Measurements from ENCODE around the gene INHBB. TPM values are rescaled to one million over a fixed set of nuclear protein-coding genes. Genes with fewer than 3 reads are reported as not detected.

The INHBB gene
- polyA plus RNA-seq, 1 experiment: 0.09 TPM

DNA sequence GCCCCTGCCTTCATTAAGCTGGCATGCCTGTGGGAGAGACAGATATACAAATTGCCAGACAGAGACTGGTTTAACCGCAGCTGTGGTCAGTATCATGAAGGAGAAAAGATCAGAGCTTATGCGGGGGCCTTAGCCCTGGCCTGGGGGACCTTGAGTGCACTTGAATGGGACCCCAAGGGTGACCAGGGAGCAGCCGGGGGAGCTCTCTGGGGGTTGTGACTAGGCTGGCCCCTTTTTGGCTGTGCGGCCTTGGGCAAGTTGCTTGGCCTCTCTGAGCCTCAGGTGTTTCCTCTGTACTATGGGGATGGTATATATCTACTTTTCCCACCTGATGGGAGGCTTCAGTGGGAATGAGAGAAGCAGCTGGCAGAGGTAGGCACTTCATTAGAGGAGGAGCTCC is 35.7 kb downstream of the INHBB start:
- Histone ChIP-seq H3K27me3 (ENCODE audit: control insufficient read depth, insufficient read depth, low read length) (peaks cover 55% of the 10 kb centered on the region), H3K27ac (ENCODE audit: low read depth, low read length) (no peak overlapping the region), H3K9me3 (ENCODE audit: control insufficient read depth, insufficient read depth, low read length) (no peaks in the 10 kb centered on the region), H3K4me3 (ENCODE audit: low read depth, low read length) (no peak overlapping the region)
- TF ChIP-seq, protein P1, sequence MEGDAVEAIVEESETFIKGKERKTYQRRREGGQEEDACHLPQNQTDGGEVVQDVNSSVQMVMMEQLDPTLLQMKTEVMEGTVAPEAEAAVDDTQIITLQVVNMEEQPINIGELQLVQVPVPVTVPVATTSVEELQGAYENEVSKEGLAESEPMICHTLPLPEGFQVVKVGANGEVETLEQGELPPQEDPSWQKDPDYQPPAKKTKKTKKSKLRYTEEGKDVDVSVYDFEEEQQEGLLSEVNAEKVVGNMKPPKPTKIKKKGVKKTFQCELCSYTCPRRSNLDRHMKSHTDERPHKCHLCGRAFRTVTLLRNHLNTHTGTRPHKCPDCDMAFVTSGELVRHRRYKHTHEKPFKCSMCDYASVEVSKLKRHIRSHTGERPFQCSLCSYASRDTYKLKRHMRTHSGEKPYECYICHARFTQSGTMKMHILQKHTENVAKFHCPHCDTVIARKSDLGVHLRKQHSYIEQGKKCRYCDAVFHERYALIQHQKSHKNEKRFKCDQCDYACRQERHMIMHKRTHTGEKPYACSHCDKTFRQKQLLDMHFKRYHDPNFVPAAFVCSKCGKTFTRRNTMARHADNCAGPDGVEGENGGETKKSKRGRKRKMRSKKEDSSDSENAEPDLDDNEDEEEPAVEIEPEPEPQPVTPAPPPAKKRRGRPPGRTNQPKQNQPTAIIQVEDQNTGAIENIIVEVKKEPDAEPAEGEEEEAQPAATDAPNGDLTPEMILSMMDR (IDR thresholded peaks at IDR 0.05; ENCODE audit: low read depth, low read length): no peak
- ChIA-PET CTCF (no interaction called here), POLR2A (interaction anchor here (0.6 kb wide), 1 partner anchor 166 kb away, joined by 3 read pairs; no protein-coding TSS in a partner anchor)
- DNase-seq (ENCODE audit: low read depth, low spot score): no peak

GRCh38 chr2:120382541-120383144 is 36.7 kb downstream of the INHBB start:
- TF ChIP-seq, protein P1 (IDR thresholded peaks at IDR 0.05; ENCODE audit: low read depth, low read length): no peak
- H3K9me3 ChIP-seq (ENCODE audit: control insufficient read depth, insufficient read depth, low read length): no peaks in the 10 kb centered on the region
- no peak overlapping the region for H3K4me3 ChIP-seq (ENCODE audit: low read depth, low read length)
- no peak for DNase-seq (ENCODE audit: low read depth, low spot score)
- no peak overlapping the region for H3K27ac ChIP-seq (ENCODE audit: low read depth, low read length)
- CTCF ChIA-PET: no interaction called here
- POLR2A ChIA-PET: no interaction called here
- peaks cover 57% of the 10 kb centered on the region for H3K27me3 ChIP-seq (ENCODE audit: control insufficient read depth, insufficient read depth, low read length)

GRCh38 chr2:120383191-120383590 is 37.3 kb downstream of the INHBB start:
- Histone ChIP-seq H3K27me3 (ENCODE audit: control insufficient read depth, insufficient read depth, low read length) (peaks cover 57% of the 10 kb centered on the region), H3K27ac (ENCODE audit: low read depth, low read length) (no peak overlapping the region), H3K9me3 (ENCODE audit: control insufficient read depth, insufficient read depth, low read length) (no peaks in the 10 kb centered on the region), H3K4me3 (ENCODE audit: low read depth, low read length) (no peak overlapping the region)
- TF ChIP-seq, protein P1 (IDR thresholded peaks at IDR 0.05; ENCODE audit: low read depth, low read length): no peak
- CTCF ChIA-PET: no interaction called here
- DNase-seq (ENCODE audit: low read depth, low spot score): no peak
- POLR2A ChIA-PET: no interaction called here

GRCh38 chr2:120383631-120384340 is 37.9 kb downstream of the INHBB start:
- ChIA-PET POLR2A (no interaction called here), CTCF (no interaction called here)
- no peak overlapping the region for H3K27ac ChIP-seq (ENCODE audit: low read depth, low read length)
- no peaks in the 10 kb centered on the region for H3K9me3 ChIP-seq (ENCODE audit: control insufficient read depth, insufficient read depth, low read length)
- no peak overlapping the region for H3K4me3 ChIP-seq (ENCODE audit: low read depth, low read length)
- no peak for DNase-seq (ENCODE audit: low read depth, low spot score)
- H3K27me3 ChIP-seq (ENCODE audit: control insufficient read depth, insufficient read depth, low read length): peaks cover 60% of the 10 kb centered on the region
- TF ChIP-seq, protein P1 (IDR thresholded peaks at IDR 0.05; ENCODE audit: low read depth, low read length): no peak
